SU-DHL-6 (cell line): ENCODE data around the gene ARFGAP1.

ENCODE experiments used
- H2AFZ ChIP-seq: fragments of 200-600 bp; sonication (generic); 2 replicates; pipeline ENCODE4 v1.6.1; 2014; ENCODE audit warnings: low read depth, mild to moderate bottlenecking, moderate library complexity, mixed read lengths, antibody characterized with exemption, low read length; ENCODE audit not compliant: severe bottlenecking
- H3F3A ChIP-seq: fragments of 200-600 bp; shearing (Covaris generic); 2 replicates; pipeline ENCODE4 v1.6.0; 2016; ENCODE audit warnings: antibody characterized with exemption, mild to moderate bottlenecking; ENCODE audit not compliant: insufficient read depth
- H3K27ac ChIP-seq: fragments of 200-600 bp; sonication (generic); 2 replicates; pipeline ENCODE4 v1.5.1; 2016; ENCODE audit warnings: low read depth, mild to moderate bottlenecking, low read length, moderate library complexity, mixed read lengths
- H3K27me3 ChIP-seq: fragments of 200-600 bp; sonication (generic), shearing (Covaris generic); 2 replicates; pipeline ENCODE4 v1.6.0; 2014; ENCODE audit warnings: mild to moderate bottlenecking, low read length
- H3K36me3 ChIP-seq: fragments of 200-600 bp; sonication (generic); 2 replicates; pipeline ENCODE4 v1.6.1; 2014; ENCODE audit warnings: mild to moderate bottlenecking, low read length, mixed read lengths
- H3K4me2 ChIP-seq: fragments of 300-600, 200-600 bp; shearing (Covaris generic), sonication (generic); 2 replicates; pipeline ENCODE4 v1.6.0; 2014; ENCODE audit warnings: low read length, low read depth, mild to moderate bottlenecking; ENCODE audit not compliant: poor library complexity, severe bottlenecking
- H3K4me3 ChIP-seq: fragments of 200-600 bp; sonication (generic); 2 replicates; pipeline ENCODE4 v1.5.1; 2014; ENCODE audit warnings: antibody characterized with exemption, low read length, mild to moderate bottlenecking, mixed read lengths; ENCODE audit not compliant: insufficient read depth, poor library complexity, severe bottlenecking
- H3K79me2 ChIP-seq: fragments of 200-600 bp; sonication (generic); 2 replicates; pipeline ENCODE4 v1.6.1; 2014; ENCODE audit warnings: mild to moderate bottlenecking, low read length, moderate library complexity; ENCODE audit not compliant: insufficient read depth
- H3K9ac ChIP-seq: fragments of 200-600 bp; sonication (generic); 2 replicates; pipeline ENCODE4 v1.7.0; 2014; ENCODE audit warnings: mild to moderate bottlenecking, low read length
- H3K9me2 ChIP-seq: fragments of 200-600 bp; sonication (generic); replicated peaks from 2 replicates; pipeline ENCODE4 v1.6.1; 2014; ENCODE audit warnings: low read length; ENCODE audit not compliant: insufficient read depth
- H3K9me3 ChIP-seq: fragments of 200-600 bp; sonication (generic); 2 replicates; pipeline ENCODE4 v1.6.1; 2014; ENCODE audit warnings: low read length, mixed read lengths; ENCODE audit not compliant: insufficient read depth
- H4K20me1 ChIP-seq: fragments of 200-600 bp; sonication (generic); 2 replicates; pipeline ENCODE4 v1.6.1; 2014; ENCODE audit warnings: low read depth, mild to moderate bottlenecking, antibody characterized with exemption, low read length, moderate library complexity, mixed read lengths
- EZH2phosphoT487 ChIP-seq: fragments of 200-600 bp; sonication (generic), shearing (Covaris generic); conservative IDR thresholded peaks from 2 replicates; pipeline ENCODE4 v1.6.1; 2018; ENCODE audit warnings: mild to moderate bottlenecking, antibody characterized with exemption, low read length, moderate library complexity, mixed read lengths
- TF ChIP-seq, protein P1 (sequence below): fragments of 200-600 bp; sonication (generic); IDR thresholded peaks from one replicate; pipeline ENCODE4 v1.5.1; 2017; ENCODE audit warnings: antibody characterized with exemption, mild to moderate bottlenecking, low read length, moderate library complexity; ENCODE audit not compliant: insufficient read depth, poor library complexity, severe bottlenecking

The ARFGAP1 gene

DNA sequence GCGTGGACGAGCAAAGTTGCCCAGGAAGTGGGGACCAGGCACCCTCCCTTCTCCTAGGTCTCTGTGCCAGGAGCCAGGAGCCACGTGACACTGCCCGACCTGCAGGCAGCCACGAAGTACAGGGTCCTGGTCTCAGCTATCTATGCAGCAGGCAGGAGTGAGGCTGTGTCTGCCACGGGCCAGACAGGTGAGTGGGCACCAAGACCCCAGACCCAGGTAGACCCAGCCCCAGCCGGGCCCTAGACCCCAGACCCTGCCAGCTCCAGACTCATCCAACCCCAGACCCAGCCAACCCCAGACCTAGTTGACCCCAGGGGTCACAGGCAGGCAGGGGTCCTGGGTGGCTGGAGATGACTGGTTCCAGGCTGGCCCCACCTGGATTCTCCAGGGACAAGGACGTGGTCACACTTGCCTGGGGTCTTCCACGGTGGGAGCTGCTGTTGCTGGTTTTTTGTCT lies 41.4 kb downstream of the ARFGAP1 start:
- Histone ChIP-seq H3K4me3 (no peak overlapping the region), H2AFZ (no peak overlapping the region)
- no peak for TF ChIP-seq EZH2phosphoT487
- TF ChIP-seq, protein P1, sequence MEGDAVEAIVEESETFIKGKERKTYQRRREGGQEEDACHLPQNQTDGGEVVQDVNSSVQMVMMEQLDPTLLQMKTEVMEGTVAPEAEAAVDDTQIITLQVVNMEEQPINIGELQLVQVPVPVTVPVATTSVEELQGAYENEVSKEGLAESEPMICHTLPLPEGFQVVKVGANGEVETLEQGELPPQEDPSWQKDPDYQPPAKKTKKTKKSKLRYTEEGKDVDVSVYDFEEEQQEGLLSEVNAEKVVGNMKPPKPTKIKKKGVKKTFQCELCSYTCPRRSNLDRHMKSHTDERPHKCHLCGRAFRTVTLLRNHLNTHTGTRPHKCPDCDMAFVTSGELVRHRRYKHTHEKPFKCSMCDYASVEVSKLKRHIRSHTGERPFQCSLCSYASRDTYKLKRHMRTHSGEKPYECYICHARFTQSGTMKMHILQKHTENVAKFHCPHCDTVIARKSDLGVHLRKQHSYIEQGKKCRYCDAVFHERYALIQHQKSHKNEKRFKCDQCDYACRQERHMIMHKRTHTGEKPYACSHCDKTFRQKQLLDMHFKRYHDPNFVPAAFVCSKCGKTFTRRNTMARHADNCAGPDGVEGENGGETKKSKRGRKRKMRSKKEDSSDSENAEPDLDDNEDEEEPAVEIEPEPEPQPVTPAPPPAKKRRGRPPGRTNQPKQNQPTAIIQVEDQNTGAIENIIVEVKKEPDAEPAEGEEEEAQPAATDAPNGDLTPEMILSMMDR: no peak

DNA sequence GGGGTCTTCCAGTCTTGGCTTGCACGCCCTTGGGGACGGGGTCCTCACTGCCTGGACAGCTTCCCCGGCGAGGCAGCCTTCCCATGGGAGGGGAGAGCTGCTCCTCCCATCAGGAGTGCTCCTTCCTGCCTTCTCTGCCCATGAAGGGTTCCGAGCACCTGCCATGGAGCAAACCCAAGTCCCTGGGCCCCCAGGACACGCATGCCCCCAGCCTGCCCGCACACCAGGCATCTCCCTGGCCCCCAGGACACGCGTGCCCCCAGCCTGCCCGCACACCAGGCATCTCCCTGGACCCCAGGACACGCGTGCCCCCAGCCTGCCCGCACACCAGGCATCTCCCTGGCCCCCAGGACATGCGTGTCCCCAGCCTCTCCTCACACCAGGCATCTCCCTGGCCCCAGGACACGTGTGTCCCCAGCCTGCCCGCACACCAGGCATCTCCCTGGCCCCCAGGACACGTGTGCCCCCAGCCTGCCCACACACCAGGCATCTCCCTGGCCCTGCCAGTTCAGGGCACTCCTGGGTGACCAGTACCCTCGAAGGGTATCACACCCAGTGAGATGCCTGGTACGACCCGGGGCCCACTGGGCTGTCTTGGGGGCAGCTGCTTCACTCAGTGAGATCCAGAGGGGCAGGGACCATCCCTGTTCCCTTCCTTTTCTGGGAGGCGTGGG lies 42.1 kb downstream of the ARFGAP1 start:
- Histone ChIP-seq H3F3A (no peaks in the 10 kb centered on the region), H3K79me2 (no peaks in the 10 kb centered on the region), H3K27me3 (no peaks in the 10 kb centered on the region)

More for the DNA sequence above, 41.4 kb downstream of the ARFGAP1 start:
- Histone ChIP-seq H3K4me2 (no peak overlapping the region), H3K9me3 (no peaks in the 10 kb centered on the region), H3F3A (no peaks in the 10 kb centered on the region), H3K27ac (no peak overlapping the region), H3K9ac (no peak overlapping the region), H3K27me3 (no peaks in the 10 kb centered on the region), H3K9me2 (no peaks in the 10 kb centered on the region), H4K20me1 (no peaks in the 10 kb centered on the region), H3K36me3 (no peaks in the 10 kb centered on the region), H3K79me2 (no peaks in the 10 kb centered on the region)

DNA sequence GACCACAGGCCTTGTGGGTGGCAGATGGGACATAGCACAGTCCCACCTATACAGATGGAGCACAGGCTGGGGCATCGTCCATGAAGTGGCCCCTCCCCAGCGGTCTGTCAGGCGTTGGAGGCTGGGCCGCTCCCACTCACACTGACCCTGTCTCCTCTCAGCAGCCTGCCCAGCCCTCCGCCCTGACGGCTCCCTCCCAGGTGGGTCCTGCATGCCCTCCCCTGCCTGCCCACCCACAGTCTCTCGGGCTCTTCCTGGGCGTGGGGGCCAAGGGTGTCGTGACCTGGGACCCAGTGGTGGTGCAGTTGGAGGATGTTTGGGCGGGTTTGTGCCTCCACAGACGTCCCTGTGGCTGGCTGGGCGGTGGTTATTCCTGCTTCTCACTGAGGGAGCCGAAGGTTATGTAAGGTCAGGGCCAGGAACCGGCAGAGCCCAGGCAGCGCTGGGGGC lies 42.7 kb downstream of the ARFGAP1 start:
- Histone ChIP-seq H3K9me2 (no peaks in the 10 kb centered on the region), H3K79me2 (no peaks in the 10 kb centered on the region), H3K4me3 (no peak overlapping the region), H4K20me1 (no peaks in the 10 kb centered on the region), H3K27me3 (no peaks in the 10 kb centered on the region), H3K36me3 (no peaks in the 10 kb centered on the region), H3F3A (no peaks in the 10 kb centered on the region), H3K4me2 (no peak overlapping the region), H2AFZ (no peak overlapping the region), H3K9me3 (no peaks in the 10 kb centered on the region), H3K27ac (no peak overlapping the region), H3K9ac (no peak overlapping the region)
- TF ChIP-seq, protein P1: no peak
- no peak for TF ChIP-seq EZH2phosphoT487

More for the DNA sequence above, 42.1 kb downstream of the ARFGAP1 start:
- no peaks in the 10 kb centered on the region for H4K20me1 ChIP-seq
- no peaks in the 10 kb centered on the region for H3K9me3 ChIP-seq
- H3K9ac ChIP-seq: no peak overlapping the region
- H3K9me2 ChIP-seq: no peaks in the 10 kb centered on the region
- H3K4me2 ChIP-seq: no peak overlapping the region
- H3K4me3 ChIP-seq: no peak overlapping the region
- H3K27ac ChIP-seq: no peak overlapping the region
- no peak for TF ChIP-seq EZH2phosphoT487
- TF ChIP-seq, protein P1: no peak
- no peaks in the 10 kb centered on the region for H3K36me3 ChIP-seq
- H2AFZ ChIP-seq: no peak overlapping the region
